NCI-H446 treated with DMSO at 0.1 percent for 48 hours (cell line): ENCODE measurements around the gene NTM.

ENCODE experiments used
- DNase-seq: peaks from one replicate; lab custom pipeline; 2025; lab: John Stamatoyannopoulos, UW

NTM gene

GRCh38 chr11:131499199-131499598 is 128.8 kb downstream of the NTM start:
- no peak for DNase-seq

GRCh38 chr11:131503017-131503416 is 132.6 kb downstream of the NTM start:
- no peak for DNase-seq

- DNase-seq: no peak
Observed at GRCh38 chr11:131504199-131504949, 134.0 kb downstream of the NTM start.

- no peak for DNase-seq
Observed at GRCh38 chr11:131506348-131506747, 135.9 kb downstream of the NTM start.

- DNase-seq: no peak
Observed at GRCh38 chr11:131510662-131511061, 140.2 kb downstream of the NTM start.

- no peak for DNase-seq
Observed at GRCh38 chr11:131511794-131512193, 141.4 kb downstream of the NTM start.

- DNase-seq: no peak
Observed at GRCh38 chr11:131512228-131512627, 141.8 kb downstream of the NTM start.

- no peak for DNase-seq
Observed at GRCh38 chr11:131514062-131514461, 143.6 kb downstream of the NTM start.

GRCh38 chr11:131518305-131518838 is 148.0 kb downstream of the NTM start:
- DNase-seq: no peak

- DNase-seq: no peak
Observed at GRCh38 chr11:131522851-131523250, 152.4 kb downstream of the NTM start.

GRCh38 chr11:131530407-131530806 is 160.0 kb downstream of the NTM start:
- no peak for DNase-seq

- no peak for DNase-seq
Observed at GRCh38 chr11:131533149-131533548, 162.7 kb downstream of the NTM start.

GRCh38 chr11:131533998-131534397 is 163.6 kb downstream of the NTM start:
- DNase-seq: no peak

GRCh38 chr11:131534611-131535010 is 164.2 kb downstream of the NTM start:
- DNase-seq: no peak

- no peak for DNase-seq
Observed at GRCh38 chr11:131536159-131536558, 165.7 kb downstream of the NTM start.

GRCh38 chr11:131537196-131537595 is 166.8 kb downstream of the NTM start:
- DNase-seq: no peak

- DNase-seq: no peak
Observed at GRCh38 chr11:131537748-131538147, 167.3 kb downstream of the NTM start.

GRCh38 chr11:131538322-131538721 is 167.9 kb downstream of the NTM start:
- DNase-seq: no peak

GRCh38 chr11:131540676-131541075 is 170.3 kb downstream of the NTM start:
- DNase-seq: no peak

- DNase-seq: no peak
Observed at GRCh38 chr11:131543389-131544025, 173.1 kb downstream of the NTM start.

GRCh38 chr11:131544591-131544990 is 174.2 kb downstream of the NTM start:
- no peak for DNase-seq

GRCh38 chr11:131546218-131546895 is 175.9 kb downstream of the NTM start:
- no peak for DNase-seq

- DNase-seq: no peak
Observed at GRCh38 chr11:131549099-131549498, 178.7 kb downstream of the NTM start.
